K562 (cell line): ENCODE measurements around the gene RBM12. TPM values are rescaled to one million over a fixed set of nuclear protein-coding genes. Genes with fewer than 3 reads are reported as not detected.

Experiments used
- BRF1 ChIP-seq: IDR thresholded peaks from 3 replicates; pipeline ENCODE4 v1.6.1; 2011; ENCODE audit warnings: borderline replicate concordance, mild to moderate bottlenecking; ENCODE audit not compliant: insufficient read length; ENCODE audit errors: extremely low read depth
- CAMTA2 ChIP-seq: fragments of 250-450 bp; sonication (Bioruptor Pico); conservative IDR thresholded peaks from 2 replicates; pipeline ENCODE4 v1.5.1; 2022
- EWSR1 ChIP-seq: fragments of 450-650 bp; IDR thresholded peaks from 2 replicates; pipeline ENCODE4 v1.6.1; 2018; ENCODE audit warnings: borderline replicate concordance, mild to moderate bottlenecking, low read depth, moderate library complexity; ENCODE audit not compliant: partially characterized antibody
- FUS ChIP-seq: fragments of 200-400 bp; formaldehyde crosslinking; optimal IDR thresholded peaks from 2 replicates; pipeline ENCODE3; 2017; ENCODE audit warnings: low read depth, low read length
- HNRNPLL ChIP-seq: fragments of 200-400 bp; formaldehyde crosslinking; IDR thresholded peaks from 2 replicates; pipeline ENCODE4 v1.6.1; 2017; ENCODE audit warnings: low read length, low read depth, mild to moderate bottlenecking; ENCODE audit not compliant: poor library complexity, severe bottlenecking
- HOXB6 ChIP-seq: fragments of 250-450 bp; sonication (Bioruptor Pico); IDR thresholded peaks from 2 replicates; pipeline ENCODE4 v1.5.1; 2022; ENCODE audit warnings: mild to moderate bottlenecking, borderline replicate concordance
- KLF1 ChIP-seq: fragments of 450-650 bp; IDR thresholded peaks from 2 replicates; pipeline ENCODE4 v1.6.1; 2016; ENCODE audit warnings: missing genetic modification characterization, missing compliant biosample characterization
- KLF6 ChIP-seq: fragments of 250-450 bp; sonication (Bioruptor Pico); IDR thresholded peaks from 2 replicates; pipeline ENCODE4 v1.4.0; 2020; ENCODE audit warnings: mild to moderate bottlenecking, moderate library complexity, borderline replicate concordance
- SAFB ChIP-seq: fragments of 200-400 bp; formaldehyde crosslinking; IDR thresholded peaks from 2 replicates; pipeline ENCODE4 v1.6.1; 2017; ENCODE audit warnings: low read depth, low read length, borderline replicate concordance
- SMAD3 ChIP-seq: fragments of 450-650 bp; formaldehyde crosslinking; conservative IDR thresholded peaks from 2 replicates; pipeline ENCODE4 v1.4.0; 2020; ENCODE audit warnings: mild to moderate bottlenecking
- TCF7L2 ChIP-seq: fragments of 150-350 bp; IDR thresholded peaks from 2 replicates; pipeline ENCODE4 v1.6.1; 2016; ENCODE audit warnings: low read depth, mild to moderate bottlenecking, low read length, moderate library complexity
- TGIF2 ChIP-seq: sonication (generic); formaldehyde crosslinking; IDR thresholded peaks from 2 replicates; pipeline ENCODE4 v1.8.1; 2022; ENCODE audit warnings: mild to moderate bottlenecking, missing genetic modification reagents, moderate library complexity
- TSC22D4 ChIP-seq: fragments of 450-650 bp; IDR thresholded peaks from 2 replicates; pipeline ENCODE4 v1.6.1; 2016; ENCODE audit warnings: missing genetic modification characterization, missing biosample characterization, control low read depth
- ZBED1 ChIP-seq: IDR thresholded peaks from 2 replicates; pipeline ENCODE4 v1.6.1; 2014
- polyA plus RNA-seq, 8 experiments: library from polyadenylated mRNA; depleted of rRNA in 4 of 8; stranded (reverse) in 5 of 8; unstranded in 3 of 8; fragments of >200 nt; fragmentation: Nextera tagmentation in 2 of 8; fragmentation: Illumina TruSeq in 1 of 8; extraction: Ambion mirVana in 2 of 8; extraction: Trizol in 1 of 8; gene quantifications; 2 replicates each; pipeline versions ENCODE4 v1.2.1 to v1.2.3, GENCODE V29; 2011 to 2014; ENCODE audit warnings: inconsistent platforms in 1 of 8, missing spikeins in 1 of 8
- total RNA-seq, 7 experiments: library from RNA; depleted of rRNA in 6 of 7; stranded (reverse); fragments of >200 nt in 6 of 7; fragmentation: Illumina TruSeq in 2 of 7; extraction: Trizol in 2 of 7; gene quantifications; 2 replicates each; pipeline versions ENCODE4 v1.2.1 to v1.2.3, GENCODE V29; 2011 to 2021; ENCODE audit warnings: low replicate concordance in 1 of 7
- TF ChIP-seq, protein P1 (sequence below): fragments of 450-650 bp; formaldehyde crosslinking; IDR thresholded peaks from 2 replicates; pipeline ENCODE4 v1.4.0; 2020; ENCODE audit warnings: mild to moderate bottlenecking, moderate library complexity
- TF ChIP-seq, protein P2 (sequence below): fragments of 450-650 bp; IDR thresholded peaks from 2 replicates; pipeline ENCODE4 v1.6.1; 2014; ENCODE audit warnings: low read depth, mild to moderate bottlenecking, moderate library complexity, borderline replicate concordance
- TF ChIP-seq, protein P3 (sequence below): sonication (generic); formaldehyde crosslinking; IDR thresholded peaks from 2 replicates; pipeline ENCODE4 v1.8.1; 2022; ENCODE audit warnings: missing genetic modification reagents

The RBM12 gene
- total and polyA plus RNA-seq, 9 of the 15 experiments (the other 6 are each of a cell fraction or from before 2014, with no cell fraction given), result 5.0 to 162 (median 73.3) TPM

GRCh38 chr20:35616465-35617396 is 48.0 kb downstream of the RBM12 start (continued):
- TF ChIP-seq, protein P1, sequence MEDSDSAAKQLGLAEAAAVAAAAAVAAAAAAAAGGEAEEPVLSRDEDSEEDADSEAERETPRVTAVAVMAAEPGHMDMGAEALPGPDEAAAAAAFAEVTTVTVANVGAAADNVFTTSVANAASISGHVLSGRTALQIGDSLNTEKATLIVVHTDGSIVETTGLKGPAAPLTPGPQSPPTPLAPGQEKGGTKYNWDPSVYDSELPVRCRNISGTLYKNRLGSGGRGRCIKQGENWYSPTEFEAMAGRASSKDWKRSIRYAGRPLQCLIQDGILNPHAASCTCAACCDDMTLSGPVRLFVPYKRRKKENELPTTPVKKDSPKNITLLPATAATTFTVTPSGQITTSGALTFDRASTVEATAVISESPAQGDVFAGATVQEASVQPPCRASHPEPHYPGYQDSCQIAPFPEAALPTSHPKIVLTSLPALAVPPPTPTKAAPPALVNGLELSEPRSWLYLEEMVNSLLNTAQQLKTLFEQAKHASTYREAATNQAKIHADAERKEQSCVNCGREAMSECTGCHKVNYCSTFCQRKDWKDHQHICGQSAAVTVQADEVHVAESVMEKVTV (CRISPR knock-in tag), result no peak
- TF ChIP-seq TGIF2 (CRISPR knock-in tag) (no peak; the same call in 1 of the 2 replicates), TSC22D4 (no peak), KLF6 (CRISPR knock-in tag) (no peak), TCF7L2 (no peak), SMAD3 (no peak), HOXB6 (no peak), BRF1 (no peak), SAFB (no peak), FUS (no peak), KLF1 (peak; percentile 57; the same call in 1 of the 2 replicates), ZBED1 (no peak), HNRNPLL (no peak), CAMTA2 (CRISPR knock-in tag) (no peak), EWSR1 (no peak)
- TF ChIP-seq, protein P2, sequence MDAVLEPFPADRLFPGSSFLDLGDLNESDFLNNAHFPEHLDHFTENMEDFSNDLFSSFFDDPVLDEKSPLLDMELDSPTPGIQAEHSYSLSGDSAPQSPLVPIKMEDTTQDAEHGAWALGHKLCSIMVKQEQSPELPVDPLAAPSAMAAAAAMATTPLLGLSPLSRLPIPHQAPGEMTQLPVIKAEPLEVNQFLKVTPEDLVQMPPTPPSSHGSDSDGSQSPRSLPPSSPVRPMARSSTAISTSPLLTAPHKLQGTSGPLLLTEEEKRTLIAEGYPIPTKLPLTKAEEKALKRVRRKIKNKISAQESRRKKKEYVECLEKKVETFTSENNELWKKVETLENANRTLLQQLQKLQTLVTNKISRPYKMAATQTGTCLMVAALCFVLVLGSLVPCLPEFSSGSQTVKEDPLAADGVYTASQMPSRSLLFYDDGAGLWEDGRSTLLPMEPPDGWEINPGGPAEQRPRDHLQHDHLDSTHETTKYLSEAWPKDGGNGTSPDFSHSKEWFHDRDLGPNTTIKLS, result peak; percentile 45; the same call in 1 of the 2 replicates
- TF ChIP-seq, protein P3, sequence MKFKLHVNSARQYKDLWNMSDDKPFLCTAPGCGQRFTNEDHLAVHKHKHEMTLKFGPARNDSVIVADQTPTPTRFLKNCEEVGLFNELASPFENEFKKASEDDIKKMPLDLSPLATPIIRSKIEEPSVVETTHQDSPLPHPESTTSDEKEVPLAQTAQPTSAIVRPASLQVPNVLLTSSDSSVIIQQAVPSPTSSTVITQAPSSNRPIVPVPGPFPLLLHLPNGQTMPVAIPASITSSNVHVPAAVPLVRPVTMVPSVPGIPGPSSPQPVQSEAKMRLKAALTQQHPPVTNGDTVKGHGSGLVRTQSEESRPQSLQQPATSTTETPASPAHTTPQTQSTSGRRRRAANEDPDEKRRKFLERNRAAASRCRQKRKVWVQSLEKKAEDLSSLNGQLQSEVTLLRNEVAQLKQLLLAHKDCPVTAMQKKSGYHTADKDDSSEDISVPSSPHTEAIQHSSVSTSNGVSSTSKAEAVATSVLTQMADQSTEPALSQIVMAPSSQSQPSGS (CRISPR knock-in tag), result no peak
